Measurements from ENCODE around the gene PMPCA. TPM values are rescaled to one million over a fixed set of nuclear protein-coding genes. Genes with fewer than 3 reads are reported as not detected.
A peak's percentile ranks its signal among the peaks of the same experiment; 100 is the strongest.

The PMPCA gene
- total and polyA plus RNA-seq, 2 of the 13 experiments (the other 11 are each of a cell fraction or from before 2014, with no cell fraction given) = 70.2 to 88.4 TPM

- intact Hi-C loops (cut with micrococcal nuclease; ENCODE audit: unreplicated experiment) = no loop called here
- DNase-seq (ENCODE audit: low spot score) = no peak
- peaks cover 32 to 70% of the 10 kb centered on the region in 2 experiments; a peak in 4 of 5 replicates for H3K36me3 ChIP-seq (replicated peaks in 1 of 2; ENCODE audit: control insufficient read depth in 1 of 2, insufficient read depth in 2 of 2, low read length in 2 of 2)
- no peaks in the 10 kb centered on the region for H4K20me1 ChIP-seq (ENCODE audit: insufficient read depth, low read length)
- ChIA-PET CTCF (ENCODE audit: low intra/inter-chr PET ratio, low total read pairs) (no interaction called here), POLR2A (interaction anchor here (1.6 kb wide), 1 partner anchor 81 kb away, joined by 3 read pairs; no protein-coding TSS in a partner anchor)
- FAIRE-seq = no peak
- H3K4me1 ChIP-seq (ENCODE audit: insufficient read depth, low read length) = peaks cover 24% of the 10 kb centered on the region
- ATAC-seq = no peak
- in situ Hi-C loops (cut with HindIII; ENCODE audit: extremely low pct_ligation_motif_present, low pct_unique_long_range_greater_than_20kb) = loop anchor here (5.0 kb wide), 1 partner anchor 33 kb away; no protein-coding TSS in a partner anchor
- no TSS peak for BruUV-seq (replicated peaks)
- H3K27ac ChIP-seq (ENCODE audit: extremely low read length, insufficient read depth, low read length) = no peak overlapping the region
- no peaks in the 10 kb centered on the region; a peak in 1 of 5 replicates for H3K27me3 ChIP-seq (ENCODE audit: control insufficient read depth in 1 of 2, insufficient read depth in 2 of 2, low read length in 2 of 2)
- 93% methylated on average over 20 of the region's 20 CpGs for WGBS (ENCODE audit: low lambda C conversion rate)
- no peak overlapping the region for H3K9ac ChIP-seq (ENCODE audit: insufficient read depth, low read depth, low read length)
- H3K9me3 ChIP-seq (ENCODE audit: low read length) = no peaks in the 10 kb centered on the region
- H3K79me2 ChIP-seq (ENCODE audit: insufficient read depth, low read length) = peaks cover under 1% of the 10 kb centered on the region
- no peak overlapping the region for H3K4me3 ChIP-seq (replicated peaks in 1 of 3; ENCODE audit: insufficient read depth in 1 of 3, low read depth in 2 of 3, low read length in 3 of 3)
- H2AFZ ChIP-seq (ENCODE audit: low read length) = no peak overlapping the region
- no peak overlapping the region for H3K4me2 ChIP-seq (ENCODE audit: low read depth, low read length)
- no peak for TF ChIP-seq NFATC3 (CRISPR knock-in tag; IDR thresholded peaks at IDR 0.05)
- no peak for TF ChIP-seq FOXK1 (CRISPR knock-in tag; IDR thresholded peaks at IDR 0.05; ENCODE audit: borderline replicate concordance, low read depth)
Measured at GRCh38 chr9:136444102-136444501, 33.6 kb downstream of the PMPCA start.

- Histone ChIP-seq H2AFZ (ENCODE audit: low read length) (no peak overlapping the region), H3K36me3 (replicated peaks in 1 of 2; ENCODE audit: control insufficient read depth in 1 of 2, insufficient read depth in 2 of 2, low read length in 2 of 2) (peaks cover 40 to 73% of the 10 kb centered on the region in 2 experiments; a peak in 4 of 5 replicates), H3K9me3 (ENCODE audit: low read length) (no peaks in the 10 kb centered on the region), H3K4me1 (ENCODE audit: insufficient read depth, low read length) (peaks cover 19% of the 10 kb centered on the region), H3K9ac (ENCODE audit: insufficient read depth, low read depth, low read length) (no peak overlapping the region), H4K20me1 (ENCODE audit: insufficient read depth, low read length) (no peaks in the 10 kb centered on the region), H3K79me2 (ENCODE audit: insufficient read depth, low read length) (no peaks in the 10 kb centered on the region), H3K27ac (ENCODE audit: extremely low read length, insufficient read depth, low read length) (no peak overlapping the region), H3K4me3 (replicated peaks in 1 of 3; ENCODE audit: insufficient read depth in 1 of 3, low read depth in 2 of 3, low read length in 3 of 3) (no peak overlapping the region), H3K4me2 (ENCODE audit: low read depth, low read length) (no peak overlapping the region), H3K27me3 (ENCODE audit: control insufficient read depth in 1 of 2, insufficient read depth in 2 of 2, low read length in 2 of 2) (no peaks in the 10 kb centered on the region)
- no TSS peak for BruUV-seq (replicated peaks)
- TF ChIP-seq ZMYM3 (CRISPR knock-in tag; IDR thresholded peaks at IDR 0.05) (0 out of 2 replicates have a peak, but pooled peaks have one; percentile 36), ZNF329 (CRISPR knock-in tag; IDR thresholded peaks at IDR 0.05; ENCODE audit: low read depth) (no peak), LCORL (IDR thresholded peaks at IDR 0.05) (no peak), LCORL (CRISPR knock-in tag; IDR thresholded peaks at IDR 0.05) (no peak), ZNF75D (CRISPR knock-in tag; IDR thresholded peaks at IDR 0.05; ENCODE audit: borderline replicate concordance) (no peak), ZNF629 (CRISPR knock-in tag; conservative IDR thresholded peaks at IDR 0.05) (peak; percentile 88), ATM (IDR thresholded peaks at IDR 0.05; ENCODE audit: borderline replicate concordance) (no peak), TEAD3 (CRISPR knock-in tag; optimal IDR thresholded peaks at IDR 0.05; ENCODE audit: borderline replicate concordance) (no peak)
- ATAC-seq = no peak
- intact Hi-C loops (cut with micrococcal nuclease; ENCODE audit: unreplicated experiment) (no loop called here), in situ Hi-C loops (cut with HindIII; ENCODE audit: extremely low pct_ligation_motif_present, low pct_unique_long_range_greater_than_20kb) (no loop called here)
- ChIA-PET CTCF (ENCODE audit: low intra/inter-chr PET ratio, low total read pairs) (no interaction called here), POLR2A (interaction anchor here (0.7 kb wide), 2 partner anchors 11 to 439 kb away, joined by 3 read pairs; no protein-coding TSS in a partner anchor)
- WGBS (ENCODE audit: low lambda C conversion rate) = 97% methylated on average over 7 of the region's 7 CpGs
- no peak for FAIRE-seq
- DNase-seq (ENCODE audit: low spot score) = no peak
Measured at GRCh38 chr9:136445799-136446198, 35.3 kb downstream of the PMPCA start.

Measured in HepG2 (cell line).